ACC112 (cell line): ENCODE data around the gene TULP4.
"Not testable (repeated sequence)": the region's sequence is repeated elsewhere in the genome, so short reads cannot be mapped to it uniquely, and the experiment has no call there.

Source experiments
- H2AFZ ChIP-seq: fragments of 200-600 bp; sonication (generic); one replicate; pipeline ENCODE4 v1.6.0; 2017; ENCODE audit warnings: antibody characterized with exemption, low read length; ENCODE audit not compliant: unreplicated experiment
- H3K27ac ChIP-seq: fragments of 200-600 bp; sonication (generic); 2 replicates; pipeline ENCODE4 v1.5.1; 2014; ENCODE audit warnings: low read depth, mild to moderate bottlenecking, antibody characterized with exemption, low read length, moderate library complexity
- H3K27me3 ChIP-seq: fragments of 200-600 bp; sonication (generic); 2 replicates; pipeline ENCODE4 v1.6.1; 2014; ENCODE audit warnings: mild to moderate bottlenecking, antibody characterized with exemption, low read length, moderate library complexity, mixed read lengths; ENCODE audit not compliant: insufficient read depth
- H3K36me3 ChIP-seq: fragments of 200-600 bp; sonication (generic); 2 replicates; pipeline ENCODE4 v1.6.1; 2016; ENCODE audit warnings: mild to moderate bottlenecking, antibody characterized with exemption, low read length, moderate library complexity, mixed read lengths; ENCODE audit not compliant: insufficient read depth
- H3K4me1 ChIP-seq: fragments of 200-600 bp; sonication (generic); one replicate; pipeline ENCODE4 v1.6.1; 2016; ENCODE audit warnings: low read length, mixed read lengths; ENCODE audit not compliant: insufficient read depth, unreplicated experiment, control insufficient read depth
- H3K4me3 ChIP-seq: fragments of 200-600 bp; sonication (generic); 2 replicates; pipeline ENCODE4 v1.5.1; 2014; ENCODE audit warnings: mild to moderate bottlenecking, low read depth, low read length
- H3K79me2 ChIP-seq: fragments of 200-600 bp; sonication (generic); one replicate; pipeline ENCODE4 v1.6.0; 2016; ENCODE audit warnings: low read length; ENCODE audit not compliant: control insufficient read depth, unreplicated experiment, insufficient read depth

TULP4 gene

GRCh38 chr6:158327211-158327610 is 14.9 kb downstream of the TULP4 start:
- Histone ChIP-seq H3K4me1 (peaks cover 22% of the 10 kb centered on the region), H3K36me3 (peaks cover under 1% of the 10 kb centered on the region; the same call in 1 of the 2 replicates), H2AFZ (no peak overlapping the region), H3K4me3 (no peak overlapping the region), H3K79me2 (peaks cover 49% of the 10 kb centered on the region), H3K27me3 (no peaks in the 10 kb centered on the region), H3K27ac (no peak overlapping the region)

DNA sequence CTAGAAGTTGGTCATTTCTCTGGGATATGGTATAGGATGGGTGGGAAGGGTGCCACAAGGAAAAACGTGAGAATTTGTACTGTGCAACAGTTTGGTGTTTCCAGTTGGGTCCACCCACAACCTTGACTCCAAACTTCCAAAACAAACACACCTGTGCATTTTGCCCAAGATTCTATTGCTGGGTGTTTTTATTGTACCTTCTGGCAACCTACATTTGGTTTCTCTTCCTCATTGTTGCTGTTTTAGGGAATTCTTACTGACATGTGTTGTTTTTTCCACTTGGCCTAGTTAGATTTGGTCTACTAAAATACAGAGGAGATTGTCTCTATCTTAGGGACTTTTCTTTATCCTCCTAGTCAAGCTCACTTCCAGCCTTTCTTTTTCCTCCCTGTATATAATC is 16.7 kb downstream of the TULP4 start:
- Histone ChIP-seq H3K79me2 (peaks cover 39% of the 10 kb centered on the region), H3K27me3 (no peaks in the 10 kb centered on the region), H2AFZ (no peak overlapping the region), H3K36me3 (peaks cover 6% of the 10 kb centered on the region; the same call in 1 of the 2 replicates), H3K4me3 (no peak overlapping the region), H3K4me1 (peaks cover 5% of the 10 kb centered on the region), H3K27ac (no peak overlapping the region)

DNA sequence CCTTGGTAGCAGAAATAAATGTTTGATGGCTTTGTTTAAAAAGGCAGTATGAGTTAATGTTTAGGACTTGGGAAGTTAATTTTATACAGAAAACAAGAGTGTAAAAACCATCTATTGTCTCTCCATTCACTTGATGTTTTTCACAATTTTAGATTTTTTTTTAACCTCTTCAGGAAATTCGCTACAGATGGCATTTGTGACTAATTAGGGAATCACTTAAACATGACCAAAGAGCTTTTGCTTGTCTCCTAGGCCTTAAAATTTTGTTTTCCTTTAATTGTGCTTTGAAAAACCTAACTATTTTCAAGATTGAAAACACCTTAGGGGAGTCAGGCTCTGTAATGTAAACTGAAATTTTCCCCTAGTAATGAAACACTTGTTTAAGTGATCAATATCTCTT is 17.3 kb downstream of the TULP4 start:
- H2AFZ ChIP-seq: no peak overlapping the region
- H3K27ac ChIP-seq: no peak overlapping the region
- no peak overlapping the region for H3K4me3 ChIP-seq
- H3K27me3 ChIP-seq: no peaks in the 10 kb centered on the region
- H3K36me3 ChIP-seq: peaks cover 6% of the 10 kb centered on the region; the same call in 1 of the 2 replicates
- peaks cover 33% of the 10 kb centered on the region for H3K79me2 ChIP-seq
- no peaks in the 10 kb centered on the region for H3K4me1 ChIP-seq

GRCh38 chr6:158330016-158330415 is 17.8 kb downstream of the TULP4 start:
- Histone ChIP-seq H3K36me3 (peaks cover 6% of the 10 kb centered on the region; the same call in 1 of the 2 replicates), H3K27me3 (no peaks in the 10 kb centered on the region), H3K4me1 (no peaks in the 10 kb centered on the region), H3K27ac (no peak overlapping the region), H3K4me3 (no peak overlapping the region), H3K79me2 (peaks cover 28% of the 10 kb centered on the region), H2AFZ (no peak overlapping the region)

DNA sequence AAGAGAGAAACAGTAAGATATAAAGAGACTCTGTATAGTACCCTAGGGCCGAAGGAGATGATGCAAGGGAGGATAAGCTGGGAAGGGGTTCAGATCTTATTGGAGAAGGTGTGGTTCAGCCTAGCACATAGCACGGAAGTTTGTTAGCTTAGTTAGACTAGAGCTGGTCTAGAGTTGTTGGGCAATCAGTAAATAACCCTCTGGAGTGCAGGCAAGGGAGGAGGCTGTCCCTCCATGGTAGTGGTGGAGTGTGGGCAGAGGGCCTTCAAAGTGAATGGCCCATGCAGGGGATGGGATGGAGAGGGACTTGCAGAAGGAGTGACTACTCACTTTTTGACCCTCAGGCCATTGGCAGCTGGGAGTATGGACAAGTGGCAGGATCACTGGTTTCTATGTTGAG is 20.0 kb downstream of the TULP4 start:
- H3K27ac ChIP-seq: no peak overlapping the region
- no peaks in the 10 kb centered on the region for H3K27me3 ChIP-seq
- H3K4me1 ChIP-seq: no peaks in the 10 kb centered on the region
- H2AFZ ChIP-seq: no peak overlapping the region
- peaks cover 11% of the 10 kb centered on the region for H3K79me2 ChIP-seq
- H3K36me3 ChIP-seq: peaks cover 6% of the 10 kb centered on the region; the same call in 1 of the 2 replicates
- H3K4me3 ChIP-seq: no peak overlapping the region

DNA sequence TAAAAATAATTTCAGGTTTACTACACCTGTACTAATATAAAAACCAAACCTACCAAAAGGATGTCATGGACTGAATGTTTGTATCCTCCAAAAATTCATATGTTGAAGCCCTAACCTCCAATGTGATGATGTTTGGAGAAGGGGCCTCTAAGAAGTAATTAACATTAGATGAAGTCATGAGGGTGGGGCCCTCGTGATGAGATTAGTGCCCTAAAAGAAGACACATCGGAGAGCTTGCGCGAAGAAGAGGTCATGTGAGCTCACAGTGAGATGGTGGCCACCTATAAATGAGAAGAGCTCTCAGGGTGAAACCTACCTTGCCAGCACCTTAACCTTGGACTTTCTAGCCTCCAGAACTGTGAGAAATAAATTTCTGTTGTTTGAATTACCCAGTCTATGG is 20.8 kb downstream of the TULP4 start:
- peaks cover 6% of the 10 kb centered on the region; the same call in 1 of the 2 replicates for H3K36me3 ChIP-seq
- no peak overlapping the region for H2AFZ ChIP-seq
- no peaks in the 10 kb centered on the region for H3K27me3 ChIP-seq
- H3K79me2 ChIP-seq: peaks cover 10% of the 10 kb centered on the region
- no peaks in the 10 kb centered on the region for H3K4me1 ChIP-seq
- H3K27ac ChIP-seq: no peak overlapping the region
- H3K4me3 ChIP-seq: no peak overlapping the region

DNA sequence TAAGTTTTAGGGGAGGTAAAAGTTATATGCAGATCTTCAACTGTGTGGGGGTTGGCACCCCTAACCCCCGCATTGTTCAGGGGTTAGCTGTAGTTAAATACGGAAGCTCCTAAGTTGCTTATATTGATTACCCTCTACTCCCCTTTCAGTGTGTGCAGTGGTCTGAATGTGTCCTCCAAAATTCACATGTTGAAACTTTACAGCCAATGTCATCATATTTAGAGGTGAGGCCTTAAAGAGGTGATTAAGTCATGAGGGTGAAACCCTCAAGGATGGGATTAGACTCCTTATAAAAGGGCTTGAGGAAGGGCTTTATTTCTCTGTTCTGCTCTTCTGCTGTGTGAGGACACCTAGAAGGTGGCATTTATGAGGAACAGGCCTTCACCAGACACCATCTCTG is 22.3 kb downstream of the TULP4 start:
- Histone ChIP-seq H3K4me1 (no peaks in the 10 kb centered on the region), H3K36me3 (peaks cover 6% of the 10 kb centered on the region; the same call in 1 of the 2 replicates), H3K79me2 (peaks cover 4% of the 10 kb centered on the region), H3K4me3 (no peak overlapping the region), H3K27me3 (no peaks in the 10 kb centered on the region), H2AFZ (no peak overlapping the region), H3K27ac (no peak overlapping the region)

- no peaks in the 10 kb centered on the region for H3K4me1 ChIP-seq
These were observed 25.1 kb downstream of the TULP4 start for GRCh38 chr6:158337332-158337731.

GRCh38 chr6:158338311-158339112 is 26.2 kb downstream of the TULP4 start:
- H3K36me3 ChIP-seq: no peaks in the 10 kb centered on the region
- no peaks in the 10 kb centered on the region for H3K27me3 ChIP-seq
- no peak overlapping the region for H2AFZ ChIP-seq
- H3K4me1 ChIP-seq: no peaks in the 10 kb centered on the region
- H3K4me3 ChIP-seq: no peak overlapping the region
- H3K27ac ChIP-seq: no peak overlapping the region
- H3K79me2 ChIP-seq: peaks cover 4% of the 10 kb centered on the region

More at GRCh38 chr6:158337332-158337731, 25.1 kb downstream of the TULP4 start:
- no peaks in the 10 kb centered on the region for H3K27me3 ChIP-seq
- H3K4me3 ChIP-seq: no peak overlapping the region
- H2AFZ ChIP-seq: no peak overlapping the region
- no peak overlapping the region for H3K27ac ChIP-seq
- 0 out of 2 replicates have a peak, but pooled peaks cover 4% of the 10 kb centered on the region for H3K36me3 ChIP-seq
- H3K79me2 ChIP-seq: peaks cover 2% of the 10 kb centered on the region

GRCh38 chr6:158339197-158339596 is 26.9 kb downstream of the TULP4 start:
- not testable (repeated sequence) for H3K4me3 ChIP-seq, H3K36me3 ChIP-seq, H2AFZ ChIP-seq, H3K4me1 ChIP-seq, H3K79me2 ChIP-seq, H3K27ac ChIP-seq, H3K27me3 ChIP-seq

- H3K4me1 ChIP-seq: no peaks in the 10 kb centered on the region
- H2AFZ ChIP-seq: no peak overlapping the region
- no peak overlapping the region for H3K4me3 ChIP-seq
- H3K36me3 ChIP-seq: no peaks in the 10 kb centered on the region
- no peak overlapping the region for H3K27ac ChIP-seq
- peaks cover 4% of the 10 kb centered on the region for H3K79me2 ChIP-seq
- H3K27me3 ChIP-seq: no peaks in the 10 kb centered on the region
These were observed 28.0 kb downstream of the TULP4 start for GRCh38 chr6:158340252-158340651.
